ENCODE measurements around the gene PRRT3. TPM values are rescaled to one million over a fixed set of nuclear protein-coding genes. Genes with fewer than 3 reads are reported as not detected.
A peak's percentile ranks its signal among the peaks of the same experiment; 100 is the strongest.

PRRT3 gene
- total and polyA plus RNA-seq, 9 of the 15 experiments (the other 6 are each of a cell fraction or from before 2014, with no cell fraction given) = 0.06 to 1.9 (median 1.2) TPM

GRCh38 chr3:9978710-9979305 is 26.6 kb upstream of the PRRT3 start (continued):
- TF ChIP-seq ZBTB9 (CRISPR knock-in tag; IDR thresholded peaks at IDR 0.05) (no peak), HDAC2 (IDR thresholded peaks at IDR 0.05) (peak; percentile 20), L3MBTL2 (IDR thresholded peaks at IDR 0.05) (peak; percentile 53; the same call in 1 of the 2 replicates), ZKSCAN3 (CRISPR knock-in tag; IDR thresholded peaks at IDR 0.05) (no peak), ETV5 (CRISPR knock-in tag; IDR thresholded peaks at IDR 0.05; ENCODE audit: low read depth) (no peak), KLF10 (CRISPR knock-in tag; IDR thresholded peaks at IDR 0.05) (no peak), ZNF717 (CRISPR knock-in tag; IDR thresholded peaks at IDR 0.05) (no peak), EWSR1 (IDR thresholded peaks at IDR 0.05; ENCODE audit: borderline replicate concordance, low read depth, partially characterized antibody) (no peak), USF2 (CRISPR knock-in tag; IDR thresholded peaks at IDR 0.05) (no peak), SREBF1 (IDR thresholded peaks at IDR 0.05; ENCODE audit: borderline replicate concordance, low read depth, low read length) (no peak), ETV1 (tag; conservative IDR thresholded peaks at IDR 0.05; ENCODE audit: low read depth) (no peak; the same call in 1 of the 2 replicates), CXXC5 (CRISPR knock-in tag; IDR thresholded peaks at IDR 0.05) (peak; percentile 55; the same call in 1 of the 2 replicates), RAD51 (IDR thresholded peaks at IDR 0.05; ENCODE audit: borderline replicate concordance, low read depth) (no peak), HDAC3 (IDR thresholded peaks at IDR 0.05; ENCODE audit: borderline replicate concordance, partially characterized antibody) (peak; percentile 80), GABPB2 (CRISPR knock-in tag; conservative IDR thresholded peaks at IDR 0.05) (no peak), ARID2 (IDR thresholded peaks at IDR 0.05) (no peak), CREB1 (IDR thresholded peaks at IDR 0.05) (peak; percentile 35; the same call in 1 of the 2 replicates), CREB1 (CRISPR knock-in tag; IDR thresholded peaks at IDR 0.05) (no peak), GABPA (tag; conservative IDR thresholded peaks at IDR 0.05; ENCODE audit: low read depth) (no peak), CTBP1 (IDR thresholded peaks at IDR 0.05; ENCODE audit: borderline replicate concordance) (peak; percentile 50; the same call in 1 of the 2 replicates), DPF2 (IDR thresholded peaks at IDR 0.05) (peak; percentile 96), SUPT5H (IDR thresholded peaks at IDR 0.05) (no peak), ZKSCAN8 (CRISPR knock-in tag; IDR thresholded peaks at IDR 0.05) (no peak), FOXK1 (CRISPR knock-in tag; IDR thresholded peaks at IDR 0.05; ENCODE audit: borderline replicate concordance) (no peak), ZZZ3 (IDR thresholded peaks at IDR 0.05) (no peak)
- TF ChIP-seq, protein P1, sequence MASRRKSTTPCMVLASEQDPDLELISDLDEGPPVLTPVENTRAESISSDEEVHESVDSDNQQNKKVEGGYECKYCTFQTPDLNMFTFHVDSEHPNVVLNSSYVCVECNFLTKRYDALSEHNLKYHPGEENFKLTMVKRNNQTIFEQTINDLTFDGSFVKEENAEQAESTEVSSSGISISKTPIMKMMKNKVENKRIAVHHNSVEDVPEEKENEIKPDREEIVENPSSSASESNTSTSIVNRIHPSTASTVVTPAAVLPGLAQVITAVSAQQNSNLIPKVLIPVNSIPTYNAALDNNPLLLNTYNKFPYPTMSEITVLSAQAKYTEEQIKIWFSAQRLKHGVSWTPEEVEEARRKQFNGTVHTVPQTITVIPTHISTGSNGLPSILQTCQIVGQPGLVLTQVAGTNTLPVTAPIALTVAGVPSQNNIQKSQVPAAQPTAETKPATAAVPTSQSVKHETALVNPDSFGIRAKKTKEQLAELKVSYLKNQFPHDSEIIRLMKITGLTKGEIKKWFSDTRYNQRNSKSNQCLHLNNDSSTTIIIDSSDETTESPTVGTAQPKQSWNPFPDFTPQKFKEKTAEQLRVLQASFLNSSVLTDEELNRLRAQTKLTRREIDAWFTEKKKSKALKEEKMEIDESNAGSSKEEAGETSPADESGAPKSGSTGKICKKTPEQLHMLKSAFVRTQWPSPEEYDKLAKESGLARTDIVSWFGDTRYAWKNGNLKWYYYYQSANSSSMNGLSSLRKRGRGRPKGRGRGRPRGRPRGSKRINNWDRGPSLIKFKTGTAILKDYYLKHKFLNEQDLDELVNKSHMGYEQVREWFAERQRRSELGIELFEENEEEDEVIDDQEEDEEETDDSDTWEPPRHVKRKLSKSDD (conservative IDR thresholded peaks at IDR 0.05; ENCODE audit: low read length) = no peak
- TF ChIP-seq, protein P2, sequence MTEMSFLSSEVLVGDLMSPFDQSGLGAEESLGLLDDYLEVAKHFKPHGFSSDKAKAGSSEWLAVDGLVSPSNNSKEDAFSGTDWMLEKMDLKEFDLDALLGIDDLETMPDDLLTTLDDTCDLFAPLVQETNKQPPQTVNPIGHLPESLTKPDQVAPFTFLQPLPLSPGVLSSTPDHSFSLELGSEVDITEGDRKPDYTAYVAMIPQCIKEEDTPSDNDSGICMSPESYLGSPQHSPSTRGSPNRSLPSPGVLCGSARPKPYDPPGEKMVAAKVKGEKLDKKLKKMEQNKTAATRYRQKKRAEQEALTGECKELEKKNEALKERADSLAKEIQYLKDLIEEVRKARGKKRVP (CRISPR knock-in tag; IDR thresholded peaks at IDR 0.05) = 0 out of 2 replicates have a peak, but pooled peaks have one; percentile 29

Measured in K562 (cell line).